GM13976 (cell line): Measurements from ENCODE around the gene BABAM2.

Source experiments
- DNase-seq: peaks from one replicate; pipeline ENCODE4 v3.0.0; 2012; ENCODE audit warnings: low spot score
- in situ Hi-C: fragments of 300-500 bp; cut with MboI; formaldehyde crosslinking; loops from one replicate; pipeline ENCODE4 v1.12.0; 2022; ENCODE audit warnings: low sequenced_read_pairs, mixed read lengths, inconsistent platforms; ENCODE audit not compliant: unreplicated experiment
- TF ChIP-seq, protein P1 (sequence below): IDR thresholded peaks from 2 replicates; pipeline ENCODE4 v1.5.1; 2012; ENCODE audit warnings: borderline replicate concordance, mild to moderate bottlenecking; ENCODE audit not compliant: insufficient read depth; ENCODE audit errors: extremely low read depth, missing control alignments, control extremely low read depth

BABAM2 gene

DNA sequence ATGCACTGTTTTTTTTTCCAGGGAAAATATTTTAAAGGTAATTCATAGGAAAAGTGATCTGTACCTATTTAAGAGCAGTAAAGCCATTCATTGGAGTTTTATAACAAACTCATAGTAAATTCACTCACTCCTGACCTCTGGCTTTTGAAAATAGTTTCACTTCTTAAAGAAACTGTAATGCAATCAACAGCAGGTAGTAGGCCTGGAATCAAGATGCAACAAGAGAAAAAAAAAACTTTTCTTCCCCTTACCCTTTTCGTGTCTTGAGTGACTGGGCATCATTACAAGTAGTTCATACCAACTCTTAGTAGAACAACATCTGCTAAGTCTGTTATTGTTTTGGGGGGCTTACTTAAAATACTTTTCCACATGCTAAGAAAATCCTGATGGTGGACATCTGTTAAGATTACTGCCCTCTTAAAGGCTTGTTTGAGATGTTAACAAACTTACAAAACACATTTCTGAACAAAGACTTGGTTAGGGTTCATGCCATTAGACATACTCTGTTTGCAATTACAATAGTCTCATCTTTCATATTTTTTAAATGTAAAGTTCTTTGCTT, 338.0 kb downstream of the BABAM2 start:
- TF ChIP-seq, protein P1, sequence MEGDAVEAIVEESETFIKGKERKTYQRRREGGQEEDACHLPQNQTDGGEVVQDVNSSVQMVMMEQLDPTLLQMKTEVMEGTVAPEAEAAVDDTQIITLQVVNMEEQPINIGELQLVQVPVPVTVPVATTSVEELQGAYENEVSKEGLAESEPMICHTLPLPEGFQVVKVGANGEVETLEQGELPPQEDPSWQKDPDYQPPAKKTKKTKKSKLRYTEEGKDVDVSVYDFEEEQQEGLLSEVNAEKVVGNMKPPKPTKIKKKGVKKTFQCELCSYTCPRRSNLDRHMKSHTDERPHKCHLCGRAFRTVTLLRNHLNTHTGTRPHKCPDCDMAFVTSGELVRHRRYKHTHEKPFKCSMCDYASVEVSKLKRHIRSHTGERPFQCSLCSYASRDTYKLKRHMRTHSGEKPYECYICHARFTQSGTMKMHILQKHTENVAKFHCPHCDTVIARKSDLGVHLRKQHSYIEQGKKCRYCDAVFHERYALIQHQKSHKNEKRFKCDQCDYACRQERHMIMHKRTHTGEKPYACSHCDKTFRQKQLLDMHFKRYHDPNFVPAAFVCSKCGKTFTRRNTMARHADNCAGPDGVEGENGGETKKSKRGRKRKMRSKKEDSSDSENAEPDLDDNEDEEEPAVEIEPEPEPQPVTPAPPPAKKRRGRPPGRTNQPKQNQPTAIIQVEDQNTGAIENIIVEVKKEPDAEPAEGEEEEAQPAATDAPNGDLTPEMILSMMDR = no peak
- in situ Hi-C loops = no loop called here
- DNase-seq = no peak

DNA sequence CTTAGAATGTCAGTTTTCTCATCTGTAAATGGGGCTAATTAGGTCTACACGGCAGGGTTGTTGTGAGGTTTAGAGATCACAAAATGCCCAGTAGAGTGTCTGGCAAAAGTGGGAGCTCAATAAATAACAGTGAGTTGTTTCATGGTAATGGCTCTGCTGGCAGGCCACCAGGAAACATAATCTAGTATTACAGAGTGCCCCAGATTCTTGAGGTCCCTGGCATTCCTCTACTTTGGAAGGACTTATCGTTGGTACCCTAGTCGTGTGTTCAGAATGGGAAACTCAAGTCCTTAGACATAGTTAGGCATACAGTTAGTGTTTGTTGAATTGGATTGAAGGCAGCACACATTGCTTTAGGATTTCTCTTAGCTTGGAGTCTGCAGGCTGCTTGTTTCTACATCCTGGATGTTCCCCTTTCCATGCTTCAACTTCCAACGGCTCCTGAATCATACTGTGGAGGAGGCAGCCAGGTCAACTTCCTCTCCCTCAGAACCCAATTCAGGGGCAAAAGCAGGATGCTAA, 340.6 kb downstream of the BABAM2 start:
- in situ Hi-C loops = no loop called here
- no peak for DNase-seq
- TF ChIP-seq, protein P1 = no peak

DNA sequence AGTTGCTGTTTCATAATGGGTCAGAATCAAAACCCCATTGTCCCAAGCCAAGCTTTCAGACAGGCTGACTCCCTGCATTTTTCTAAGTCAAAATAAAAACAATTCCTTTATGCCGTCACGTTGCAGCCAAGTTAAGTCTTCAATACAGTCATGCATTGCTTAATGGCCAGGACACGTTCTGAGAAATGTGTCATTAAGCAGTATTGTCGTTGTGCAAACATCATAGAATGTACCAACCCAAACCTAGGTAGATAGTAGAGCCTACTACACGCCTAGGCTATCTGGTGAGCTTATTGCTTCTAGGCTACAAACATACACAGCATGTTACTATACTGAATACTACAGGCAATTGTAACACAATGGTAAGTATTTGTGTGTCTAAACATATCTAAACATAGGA, 341.8 kb downstream of the BABAM2 start:
- in situ Hi-C loops = no loop called here
- no peak for DNase-seq
- TF ChIP-seq, protein P1 = no peak

DNA sequence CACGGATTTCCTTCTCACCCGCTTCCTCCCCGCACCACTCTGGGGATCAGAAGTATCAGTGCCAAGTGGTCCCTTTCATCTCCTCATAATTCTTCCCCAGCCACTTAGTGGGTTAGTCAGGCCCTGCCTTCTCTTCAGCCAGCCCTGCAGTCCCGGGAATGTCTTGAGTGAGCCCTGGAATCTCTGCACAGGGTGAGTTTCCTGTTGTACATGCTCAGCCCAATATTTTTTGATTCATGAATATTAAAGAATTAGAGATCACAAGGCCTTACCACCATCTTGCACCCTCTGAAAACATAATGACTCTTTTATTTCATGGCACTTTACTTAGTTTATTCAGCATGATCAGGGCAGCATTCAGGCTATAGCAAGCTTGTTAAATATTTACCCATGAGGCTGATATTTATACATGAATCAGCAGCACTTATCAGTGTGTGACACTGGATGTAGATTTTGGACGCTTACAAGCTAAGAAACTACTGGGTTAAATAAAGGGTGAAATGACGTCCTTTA, 342.7 kb downstream of the BABAM2 start:
- in situ Hi-C loops = no loop called here
- DNase-seq = no peak
- TF ChIP-seq, protein P1 = no peak

DNA sequence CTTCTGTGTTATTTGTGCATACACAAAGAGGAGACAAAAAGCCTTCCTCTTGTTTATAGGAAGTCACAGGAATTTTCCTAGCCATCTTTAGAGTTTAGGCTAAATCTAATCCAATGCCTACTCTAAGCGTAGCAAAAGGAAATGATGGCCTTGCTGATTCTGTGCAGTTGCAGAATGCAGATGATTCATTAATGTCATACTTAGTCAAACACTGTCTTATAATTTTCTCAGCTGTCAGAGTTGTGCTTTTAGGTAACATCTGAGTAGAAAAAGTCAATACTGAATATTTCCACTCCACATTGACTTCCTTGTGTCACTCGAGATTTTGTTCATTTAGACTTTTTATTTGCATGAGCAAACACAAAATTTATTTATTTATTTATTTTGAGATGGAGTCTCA, 344.3 kb downstream of the BABAM2 start:
- in situ Hi-C loops = no loop called here

DNA sequence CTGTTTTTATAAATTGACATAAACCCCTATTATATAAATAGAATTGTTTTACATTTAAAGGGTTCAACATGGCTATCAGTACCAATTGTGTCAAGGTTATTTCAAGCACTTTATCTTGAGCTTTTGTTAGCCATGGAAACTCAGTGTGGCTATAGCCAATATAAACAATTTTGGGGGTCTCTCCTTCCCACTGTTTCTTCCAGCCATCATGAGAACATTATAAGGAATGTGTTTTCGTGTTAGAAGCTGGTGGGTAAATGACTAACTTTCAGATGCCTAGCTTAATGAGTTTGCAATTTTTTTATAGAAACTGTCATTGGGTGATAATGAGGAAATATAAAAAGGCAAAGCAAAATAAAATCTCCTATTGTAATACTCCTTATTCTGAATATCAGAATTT, 348.7 kb downstream of the BABAM2 start:
- no peak for DNase-seq
- in situ Hi-C loops = no loop called here
- TF ChIP-seq, protein P1 = no peak

More for the DNA sequence above, 344.3 kb downstream of the BABAM2 start:
- no peak for DNase-seq
- TF ChIP-seq, protein P1 = no peak

DNA sequence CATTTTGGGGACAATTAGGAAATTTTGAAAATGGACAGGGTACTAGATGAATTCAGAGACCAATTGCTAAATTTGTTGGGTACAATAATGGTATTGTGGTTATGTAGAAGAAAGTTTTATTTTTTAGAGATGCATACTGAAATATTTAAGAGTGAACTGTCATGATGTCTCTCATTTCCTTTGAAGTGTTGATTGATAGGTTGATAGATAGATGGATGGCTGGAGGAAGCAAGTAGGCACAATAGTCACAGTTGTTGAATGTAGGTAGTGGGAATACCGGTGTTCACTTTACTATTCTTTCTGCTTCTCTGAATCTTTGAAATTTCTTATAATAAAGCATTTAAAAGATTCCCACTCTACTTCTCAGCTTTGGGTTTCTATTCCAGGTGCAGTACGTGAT, 350.4 kb downstream of the BABAM2 start:
- in situ Hi-C loops = no loop called here
- no peak for DNase-seq
- TF ChIP-seq, protein P1 = no peak
